Upper lobe of left lung (tissue), 6 donors: ENCODE data around the gene MINDY4B. TPM values are rescaled to one million over a fixed set of nuclear protein-coding genes. Genes with fewer than 3 reads are reported as not detected.

Experiments used
- ATAC-seq, 2 donors: fragments of 200-7000 bp; cut with Tn5 transposase; one replicate each; pipeline ENCODE4 v1.9.1; 2022; ENCODE audit warnings: mild to moderate bottlenecking in 2 of 2, moderate library complexity in 2 of 2; ENCODE audit not compliant: low FRiP score in 2 of 2
- DNase-seq, 2 donors: peaks; one replicate each; pipeline ENCODE4 v3.0.0-alpha.2; 2019 to 2020
- H3K27ac ChIP-seq, 4 donors: fragments of 200-600 bp; sonication (generic); one replicate each; pipeline ENCODE4 v1.5.1; 2016 to 2019
- H3K27me3 ChIP-seq, 4 donors: fragments of 200-600 bp; sonication (generic); one replicate each; pipeline ENCODE4 v1.5.1; 2017 to 2019
- H3K36me3 ChIP-seq, 4 donors: fragments of 200-600 bp; sonication (generic); one replicate each; pipeline ENCODE4 v1.5.1; 2016 to 2019
- H3K4me1 ChIP-seq, 4 donors: fragments of 200-600 bp; sonication (generic); one replicate each; pipeline ENCODE4 v1.5.1; 2018 to 2019
- H3K4me3 ChIP-seq, 4 donors: fragments of 200-600 bp; sonication (generic); one replicate each; pipeline ENCODE4 v1.5.1; 2017 to 2019; ENCODE audit warnings: mild to moderate bottlenecking in 2 of 4, moderate library complexity in 1 of 4
- H3K9me3 ChIP-seq, 4 donors: fragments of 200-600 bp; sonication (generic); one replicate each; pipeline ENCODE4 v1.5.1; 2018 to 2019
- EP300 ChIP-seq, 4 donors: sonication (generic); formaldehyde crosslinking; IDR thresholded peaks; one replicate each; pipeline ENCODE4 v1.5.1; 2017; ENCODE audit warnings: antibody characterized with exemption in 4 of 4, control low read depth in 2 of 4
- POLR2A ChIP-seq, 4 donors: fragments of 450-650 bp; IDR thresholded peaks; one replicate each; pipeline ENCODE4 v1.5.1; 2016 to 2017; ENCODE audit warnings: antibody characterized with exemption in 4 of 4, mild to moderate bottlenecking in 2 of 4
- POLR2AphosphoS5 ChIP-seq, 2 donors: sonication (generic); formaldehyde crosslinking; IDR thresholded peaks; one replicate each; pipeline ENCODE4 v1.5.1; 2017; ENCODE audit warnings: antibody characterized with exemption in 2 of 2
- WGBS, 2 donors: methylation state at CpG; one replicate each; pipeline ENCODE4 v1.1.5; 2017 to 2018; 5-methylcytosine and 5-hydroxymethylcytosine counted together
- total RNA-seq, 6 donors: library from RNA; depleted of rRNA in 4 of 6; stranded (reverse); fragments of >200 nt in 4 of 6; gene quantifications; one replicate each; pipeline versions ENCODE4 v1.1.0 to v1.2.1, GENCODE V29; 2016 to 2021
- TF ChIP-seq, protein P1 (sequence below), 6 experiments: fragments of 450-650 bp in 4 of 6; fragments of 200-600 bp in 2 of 6; sonication (generic) in 2 of 6; IDR thresholded peaks; one replicate each; pipeline ENCODE4 v1.5.1; 2016 to 2019; ENCODE audit warnings: antibody characterized with exemption in 6 of 6
- donor health status: DM: no; HTN: no; CAD: no; lungs with moderate emphysema.
- donor health status: DM: no; HTN: yes; CAD: no; lungs with severe emphysema.

Gene MINDY4B
- total RNA-seq, 6 donors from 2014 or later = not detected

DNA sequence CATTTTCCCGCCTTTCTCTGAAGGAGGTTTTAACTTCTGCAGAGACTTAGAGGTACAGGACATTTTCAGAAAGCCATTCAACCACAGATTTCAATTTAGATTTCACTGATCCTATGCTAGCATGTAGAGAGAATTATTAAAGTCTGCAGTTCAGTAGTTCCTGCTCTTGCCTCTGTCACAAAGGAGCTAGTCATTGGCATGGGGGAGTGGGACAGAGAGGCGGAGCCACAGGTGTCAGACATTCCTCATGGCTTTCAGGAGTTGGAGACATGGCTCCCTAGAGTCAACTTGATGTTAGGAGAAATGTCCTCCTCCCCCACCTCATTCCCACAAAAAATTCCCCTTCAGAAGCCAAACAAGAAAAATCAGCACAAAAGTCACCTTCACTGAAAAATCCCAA lies 76.2 kb downstream of the MINDY4B start:
- Histone ChIP-seq H3K4me1 (no peaks in the 10 kb centered on the region), H3K27ac (no peak overlapping the region), H3K9me3 (no peaks in the 10 kb centered on the region), H3K4me3 (no peak overlapping the region), H3K27me3 (no peaks in the 10 kb centered on the region), H3K36me3 (no peaks in the 10 kb centered on the region)
- DNase-seq (no peak), ATAC-seq (no peak)
- no peak for TF ChIP-seq POLR2AphosphoS5 (IDR thresholded peaks at IDR 0.05)
- WGBS, 2 donors = 80 to 94% methylated on average over 1 to 2 of the region's 2 CpGs

DNA sequence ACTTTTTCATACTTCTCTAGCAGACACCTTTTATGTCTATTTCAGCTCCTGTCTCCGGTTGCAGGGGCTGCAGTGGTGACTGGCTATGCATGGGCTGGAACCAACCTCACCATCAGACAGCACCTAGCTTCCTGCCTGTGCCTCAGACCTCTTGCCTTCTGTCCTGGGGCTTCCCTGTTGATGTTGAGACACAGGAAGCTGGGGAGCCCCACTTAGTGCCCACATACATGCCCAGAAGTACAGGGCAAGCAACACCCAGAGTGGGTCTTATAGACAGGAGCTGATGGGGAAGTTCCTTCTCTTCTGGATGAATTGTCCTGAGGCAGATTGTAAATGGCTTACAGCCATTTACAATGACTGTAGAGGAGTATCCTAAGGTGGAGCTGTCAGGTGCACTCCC lies 77.0 kb downstream of the MINDY4B start:
- ATAC-seq (no peak), DNase-seq (no peak)
- Histone ChIP-seq H3K4me1 (no peaks in the 10 kb centered on the region), H3K9me3 (no peaks in the 10 kb centered on the region), H3K27me3 (no peaks in the 10 kb centered on the region), H3K4me3 (no peak overlapping the region), H3K36me3 (no peaks in the 10 kb centered on the region), H3K27ac (no peak overlapping the region)
- WGBS, 2 donors = 85 to 100% methylated on average over 1 of the region's 1 CpG
- TF ChIP-seq POLR2A (IDR thresholded peaks at IDR 0.05) = no peak
- TF ChIP-seq EP300 (IDR thresholded peaks at IDR 0.05) = no peak
- TF ChIP-seq, protein P1, sequence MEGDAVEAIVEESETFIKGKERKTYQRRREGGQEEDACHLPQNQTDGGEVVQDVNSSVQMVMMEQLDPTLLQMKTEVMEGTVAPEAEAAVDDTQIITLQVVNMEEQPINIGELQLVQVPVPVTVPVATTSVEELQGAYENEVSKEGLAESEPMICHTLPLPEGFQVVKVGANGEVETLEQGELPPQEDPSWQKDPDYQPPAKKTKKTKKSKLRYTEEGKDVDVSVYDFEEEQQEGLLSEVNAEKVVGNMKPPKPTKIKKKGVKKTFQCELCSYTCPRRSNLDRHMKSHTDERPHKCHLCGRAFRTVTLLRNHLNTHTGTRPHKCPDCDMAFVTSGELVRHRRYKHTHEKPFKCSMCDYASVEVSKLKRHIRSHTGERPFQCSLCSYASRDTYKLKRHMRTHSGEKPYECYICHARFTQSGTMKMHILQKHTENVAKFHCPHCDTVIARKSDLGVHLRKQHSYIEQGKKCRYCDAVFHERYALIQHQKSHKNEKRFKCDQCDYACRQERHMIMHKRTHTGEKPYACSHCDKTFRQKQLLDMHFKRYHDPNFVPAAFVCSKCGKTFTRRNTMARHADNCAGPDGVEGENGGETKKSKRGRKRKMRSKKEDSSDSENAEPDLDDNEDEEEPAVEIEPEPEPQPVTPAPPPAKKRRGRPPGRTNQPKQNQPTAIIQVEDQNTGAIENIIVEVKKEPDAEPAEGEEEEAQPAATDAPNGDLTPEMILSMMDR (IDR thresholded peaks at IDR 0.05) = no peak
- no peak for TF ChIP-seq POLR2AphosphoS5 (IDR thresholded peaks at IDR 0.05)

DNA sequence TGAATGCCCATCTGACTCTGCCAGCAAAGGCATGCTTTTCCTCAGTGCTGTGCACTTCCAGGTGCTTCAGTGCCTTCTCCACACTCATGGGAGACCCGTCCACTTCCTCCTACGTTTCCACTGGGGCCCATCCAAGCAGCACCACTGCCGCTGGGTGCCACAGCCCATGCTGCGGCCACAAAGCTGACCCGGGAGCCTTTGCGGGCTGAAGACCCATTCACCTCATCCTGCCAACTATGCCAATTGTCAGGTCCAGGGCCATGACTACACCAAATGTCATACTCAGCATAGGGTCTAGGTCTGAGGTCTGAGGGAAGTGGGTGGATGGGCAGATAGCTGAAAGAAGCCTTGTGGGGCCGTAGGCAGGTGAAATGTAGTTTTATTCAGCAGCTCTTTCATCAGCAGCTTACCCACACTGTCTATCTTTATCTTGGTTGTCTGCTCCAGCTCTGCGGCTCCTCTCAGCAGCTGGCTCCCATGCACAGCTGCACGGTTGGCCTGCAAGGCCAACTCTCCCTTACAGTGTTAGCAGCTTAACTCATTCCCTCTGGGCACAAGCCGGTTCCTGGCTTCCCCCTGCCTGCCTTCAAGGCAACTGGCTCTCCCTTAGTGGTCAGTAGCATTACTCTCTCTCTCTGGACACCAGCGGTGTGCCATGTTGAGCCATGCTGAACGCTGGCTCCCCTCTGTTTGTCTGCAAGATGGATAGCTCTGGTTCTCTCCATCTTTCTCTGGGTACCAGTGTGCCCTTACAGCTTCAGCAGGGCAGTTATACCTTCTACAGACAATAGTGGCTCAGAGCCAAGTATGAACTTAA lies 78.6 kb downstream of the MINDY4B start:
- 81 to 90% methylated on average over 9 to 12 of the region's 12 CpGs for WGBS, 2 donors

DNA sequence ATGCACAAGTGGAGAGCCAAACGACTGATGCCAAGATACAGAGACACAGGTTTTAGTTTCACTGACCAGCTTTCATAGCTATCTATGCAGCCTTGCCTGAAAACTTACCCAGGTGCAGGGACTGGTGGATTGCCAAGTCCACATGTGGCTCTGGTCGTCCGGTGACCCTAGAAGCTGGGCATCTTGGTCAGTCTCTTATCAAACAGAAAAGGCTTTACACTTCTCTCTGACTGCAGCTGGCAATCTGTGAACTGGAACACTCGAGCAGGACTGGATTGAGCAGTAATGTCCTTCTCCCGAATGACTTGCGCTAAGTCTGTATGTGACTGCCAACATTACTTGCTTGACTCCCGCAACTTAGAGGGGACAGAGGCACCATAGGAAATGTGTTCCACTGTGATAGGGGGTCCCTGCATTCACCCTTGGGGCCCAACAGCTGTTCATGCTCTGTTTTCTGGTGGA lies 79.3 kb downstream of the MINDY4B start:
- Histone ChIP-seq H3K36me3 (no peaks in the 10 kb centered on the region), H3K9me3 (no peaks in the 10 kb centered on the region), H3K27ac (no peak overlapping the region), H3K27me3 (no peaks in the 10 kb centered on the region), H3K4me3 (no peak overlapping the region), H3K4me1 (no peaks in the 10 kb centered on the region)
- ATAC-seq (no peak), DNase-seq (no peak)
- WGBS, 2 donors = 45% methylated on average over 7 of the region's 7 CpGs; no CpG with 5 or more reads in 1 of the 2 donors
- no peak for TF ChIP-seq EP300 (IDR thresholded peaks at IDR 0.05)
- TF ChIP-seq, protein P1 (IDR thresholded peaks at IDR 0.05) = no peak
- TF ChIP-seq POLR2A (IDR thresholded peaks at IDR 0.05) = no peak
- no peak for TF ChIP-seq POLR2AphosphoS5 (IDR thresholded peaks at IDR 0.05)

More for the DNA sequence above, 78.6 kb downstream of the MINDY4B start:
- Histone ChIP-seq H3K36me3 (no peaks in the 10 kb centered on the region), H3K27me3 (no peaks in the 10 kb centered on the region), H3K4me1 (no peaks in the 10 kb centered on the region), H3K27ac (no peak overlapping the region), H3K4me3 (no peak overlapping the region), H3K9me3 (no peaks in the 10 kb centered on the region)
- ATAC-seq (no peak), DNase-seq (peak in 1 of 2 donors; percentile 47)
- TF ChIP-seq EP300 (IDR thresholded peaks at IDR 0.05) = no peak

- ATAC-seq (no peak), DNase-seq (no peak)
- H3K4me1 ChIP-seq = no peaks in the 10 kb centered on the region
- no peaks in the 10 kb centered on the region for H3K36me3 ChIP-seq
- TF ChIP-seq POLR2AphosphoS5 (IDR thresholded peaks at IDR 0.05) (no peak), POLR2A (IDR thresholded peaks at IDR 0.05) (no peak), EP300 (IDR thresholded peaks at IDR 0.05) (no peak)
- TF ChIP-seq, protein P1 (IDR thresholded peaks at IDR 0.05) = no peak
- H3K9me3 ChIP-seq = no peaks in the 10 kb centered on the region
- no peak overlapping the region for H3K4me3 ChIP-seq
- no peaks in the 10 kb centered on the region for H3K27me3 ChIP-seq
- 60 to 64% methylated on average over 6 of the region's 6 CpGs for WGBS, 2 donors
- H3K27ac ChIP-seq = no peak overlapping the region
Observed at GRCh38 chr3:150825192-150825915, 79.9 kb downstream of the MINDY4B start.
